MG63 (cell line): ENCODE results near the gene SLC4A9. TPM values are rescaled to one million over a fixed set of nuclear protein-coding genes. Genes with fewer than 3 reads are reported as not detected.
A peak's percentile ranks its signal among the peaks of the same experiment; 100 is the strongest.
"Not testable (repeated sequence)": the region's sequence is repeated elsewhere in the genome, so short reads cannot be mapped to it uniquely, and the experiment has no call there.

ENCODE experiments used
- DNase-seq: peaks from one replicate; pipeline ENCODE4 v3.0.0-alpha.2; 2020
- H3K27me3 ChIP-seq: fragments of 250-450 bp; sonication (Bioruptor Pico); 2 replicates; pipeline ENCODE4 v1.5.1; 2020; ENCODE audit warnings: mild to moderate bottlenecking, moderate library complexity
- H3K36me3 ChIP-seq: fragments of 250-450 bp; sonication (Bioruptor Pico); 2 replicates; pipeline ENCODE4 v1.5.1; 2020; ENCODE audit warnings: mild to moderate bottlenecking, moderate library complexity
- H3K4me3 ChIP-seq: fragments of 250-450 bp; sonication (Bioruptor Pico); 2 replicates; pipeline ENCODE4 v1.5.1; 2020; ENCODE audit warnings: mild to moderate bottlenecking, moderate library complexity
- H3K9me3 ChIP-seq: fragments of 250-450 bp; sonication (Bioruptor Pico); 2 replicates; pipeline ENCODE4 v1.5.1; 2020; ENCODE audit warnings: mild to moderate bottlenecking, moderate library complexity
- total RNA-seq: library from RNA; depleted of rRNA; stranded (reverse); fragments of >200 nt; shearing (Covaris generic); gene quantifications from 2 replicates; pipeline ENCODE4 v1.2.3, GENCODE V29; 2014; ENCODE audit warnings: low replicate concordance

Gene SLC4A9
- total RNA-seq, 1 experiment from 2014 or later: not detected

DNA sequence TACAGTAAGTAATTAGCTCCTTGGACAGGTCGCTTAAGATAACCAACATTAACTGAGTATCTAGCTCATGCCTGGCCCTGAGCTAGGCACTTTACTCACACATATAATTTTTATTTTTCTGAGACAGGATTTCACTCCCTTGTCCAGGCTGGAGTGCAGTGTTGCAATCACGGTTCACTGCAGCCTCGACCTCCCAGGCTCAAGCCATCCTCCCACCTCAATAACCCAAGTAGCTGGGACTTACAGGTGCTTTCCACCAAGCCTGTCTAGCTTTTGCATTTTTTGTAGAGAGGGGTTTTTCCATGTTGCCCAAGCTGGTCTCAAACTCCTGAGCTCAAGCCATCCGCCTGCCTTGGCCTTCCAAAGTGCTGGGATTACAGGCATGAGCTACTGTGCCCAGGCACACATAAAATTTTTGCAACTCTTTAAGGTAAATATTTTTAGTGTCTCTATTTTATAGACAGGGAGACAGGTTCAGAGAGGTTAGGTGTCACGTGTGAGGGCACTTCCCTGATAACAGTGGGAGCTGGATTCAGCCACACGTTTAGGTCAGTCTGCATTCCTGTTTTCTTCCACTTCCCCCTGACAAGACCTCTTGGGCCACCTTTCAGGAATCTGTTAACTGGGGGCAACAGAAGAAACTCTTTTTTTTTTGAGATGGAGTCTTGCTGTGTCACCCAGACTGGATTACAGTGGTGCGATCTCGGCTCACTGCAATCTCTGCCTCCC, 31.8 kb upstream of the SLC4A9 start:
- peaks cover 19% of the 10 kb centered on the region for H3K36me3 ChIP-seq
- DNase-seq: no peak
- H3K9me3 ChIP-seq: no peaks in the 10 kb centered on the region
- H3K4me3 ChIP-seq: no peak overlapping the region
- H3K27me3 ChIP-seq: no peaks in the 10 kb centered on the region

DNA sequence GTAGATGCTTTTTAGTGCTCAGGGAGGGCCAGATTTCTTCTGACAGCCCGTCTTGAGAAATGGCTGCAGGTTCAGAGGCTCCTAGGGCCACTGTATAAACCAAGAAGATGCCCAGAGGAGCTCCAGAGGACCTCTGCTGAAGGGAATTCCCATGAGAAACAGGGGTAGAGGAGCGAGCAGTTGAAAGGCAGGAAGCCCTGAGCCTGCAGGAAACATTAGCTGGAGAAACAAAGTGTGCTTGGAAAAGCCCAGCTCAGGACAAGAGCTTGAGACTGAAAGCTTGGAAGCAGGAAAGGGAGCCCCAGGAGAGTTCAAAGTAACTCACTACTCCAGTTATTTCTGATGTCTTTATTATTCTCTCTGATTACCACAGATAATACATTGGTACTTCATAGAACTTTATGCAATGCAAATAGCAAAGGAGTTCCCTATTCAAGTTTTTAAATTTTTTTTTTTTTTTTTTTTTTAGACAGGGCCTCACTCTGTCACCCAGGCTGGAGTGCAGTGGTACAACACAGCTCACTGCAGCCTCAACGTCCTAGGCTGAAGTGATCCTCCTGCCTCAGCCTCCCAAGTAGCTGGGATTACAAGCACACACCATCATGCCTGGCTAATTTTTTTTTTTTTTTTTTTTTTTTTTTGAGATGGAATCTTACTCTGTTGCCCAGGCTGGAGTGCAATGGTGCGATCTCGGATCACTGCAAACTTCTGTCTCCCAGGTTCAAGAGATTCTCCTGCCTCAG, 30.1 kb upstream of the SLC4A9 start:
- Histone ChIP-seq H3K4me3 (no peak overlapping the region), H3K27me3 (no peaks in the 10 kb centered on the region), H3K9me3 (no peaks in the 10 kb centered on the region), H3K36me3 (peaks cover 36% of the 10 kb centered on the region)
- no peak for DNase-seq

DNA sequence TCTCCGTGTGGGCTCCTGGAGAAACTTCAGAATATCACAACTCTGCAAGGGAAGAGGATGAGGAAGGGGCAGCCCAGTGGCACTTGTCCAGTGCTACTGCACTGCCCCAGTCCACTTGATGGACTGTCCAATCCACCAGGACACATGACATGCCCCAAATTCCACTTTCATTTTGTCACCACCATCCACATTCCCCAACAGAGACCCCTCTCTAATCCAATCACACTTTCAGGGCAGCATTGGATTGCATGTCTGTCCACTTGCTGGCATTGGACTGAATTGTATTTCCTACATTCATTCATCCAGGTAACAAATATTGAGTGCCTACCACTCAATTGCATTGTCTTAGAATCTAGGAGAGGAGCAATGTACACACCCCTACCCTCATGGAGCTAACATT, 28.4 kb upstream of the SLC4A9 start:
- no peaks in the 10 kb centered on the region for H3K27me3 ChIP-seq
- no peak for DNase-seq

DNA sequence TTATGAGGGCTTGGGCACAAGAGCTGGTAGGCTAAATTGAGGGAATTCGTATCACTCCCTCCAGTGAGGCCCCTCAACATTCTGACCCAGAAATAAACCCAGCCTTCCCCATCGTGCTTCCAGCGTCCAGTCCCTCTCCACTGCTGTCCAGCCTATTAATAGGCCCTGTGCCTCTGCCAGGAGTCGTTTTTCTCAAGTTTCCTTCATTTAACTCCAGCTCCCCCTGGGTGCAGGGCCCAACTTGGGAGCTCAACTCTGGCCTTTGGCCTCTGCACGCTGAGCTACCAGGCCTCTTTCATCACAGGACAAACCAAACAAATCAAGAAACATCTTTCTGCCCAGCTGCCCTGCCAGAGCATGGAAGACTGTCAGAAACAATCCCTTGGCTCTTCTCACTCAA, 23.6 kb upstream of the SLC4A9 start:
- Histone ChIP-seq H3K27me3 (no peaks in the 10 kb centered on the region), H3K9me3 (no peaks in the 10 kb centered on the region), H3K36me3 (peaks cover 92% of the 10 kb centered on the region), H3K4me3 (no peak overlapping the region)
- DNase-seq: peak; percentile 31

More for the DNA sequence above, 28.4 kb upstream of the SLC4A9 start:
- Histone ChIP-seq H3K36me3 (peaks cover 50% of the 10 kb centered on the region), H3K4me3 (no peak overlapping the region), H3K9me3 (no peaks in the 10 kb centered on the region)

DNA sequence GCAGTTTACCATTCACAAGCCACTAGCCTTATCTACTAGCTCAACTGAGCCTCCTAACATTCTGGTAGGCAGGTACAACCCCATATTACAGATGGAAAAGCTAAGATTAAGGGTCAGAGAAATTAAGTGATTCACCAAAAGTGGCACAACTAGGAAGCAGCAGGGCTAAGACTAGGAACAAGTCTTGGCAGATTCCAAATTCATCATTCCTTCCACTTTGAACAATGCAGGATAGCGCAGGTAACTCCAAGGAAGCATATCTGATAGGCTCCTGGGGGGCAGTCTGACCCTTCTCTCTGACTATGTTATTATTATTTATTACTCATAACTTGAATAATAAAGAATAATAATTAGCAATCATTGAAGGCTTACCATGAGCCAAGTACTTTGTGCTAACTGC, 22.1 kb upstream of the SLC4A9 start:
- Histone ChIP-seq H3K36me3 (peaks cover 93% of the 10 kb centered on the region), H3K9me3 (no peaks in the 10 kb centered on the region), H3K4me3 (no peak overlapping the region), H3K27me3 (no peaks in the 10 kb centered on the region)
- DNase-seq: no peak

DNA sequence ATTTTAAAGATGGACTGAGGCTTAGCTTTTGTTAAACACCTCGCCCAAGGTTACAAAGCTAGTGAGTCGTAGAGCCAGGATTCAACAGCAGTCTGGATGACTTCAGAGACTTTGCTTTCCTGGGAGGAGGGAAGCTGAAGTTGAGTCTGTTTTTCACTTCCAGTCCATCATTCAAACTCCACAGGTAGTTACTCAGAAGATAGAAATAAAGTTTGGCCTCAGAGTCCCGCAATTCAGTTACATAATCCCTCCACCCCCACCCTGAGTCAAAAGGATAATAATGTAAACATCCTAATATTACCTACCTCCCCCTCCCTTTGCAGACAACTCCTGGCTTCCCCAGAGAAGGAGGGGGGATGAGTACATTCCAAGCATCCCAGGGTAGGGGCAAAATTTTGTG, 21.7 kb upstream of the SLC4A9 start:
- Histone ChIP-seq H3K4me3 (no peak overlapping the region), H3K27me3 (no peaks in the 10 kb centered on the region), H3K9me3 (no peaks in the 10 kb centered on the region), H3K36me3 (peaks cover 93% of the 10 kb centered on the region)
- DNase-seq: peak; percentile 54

DNA sequence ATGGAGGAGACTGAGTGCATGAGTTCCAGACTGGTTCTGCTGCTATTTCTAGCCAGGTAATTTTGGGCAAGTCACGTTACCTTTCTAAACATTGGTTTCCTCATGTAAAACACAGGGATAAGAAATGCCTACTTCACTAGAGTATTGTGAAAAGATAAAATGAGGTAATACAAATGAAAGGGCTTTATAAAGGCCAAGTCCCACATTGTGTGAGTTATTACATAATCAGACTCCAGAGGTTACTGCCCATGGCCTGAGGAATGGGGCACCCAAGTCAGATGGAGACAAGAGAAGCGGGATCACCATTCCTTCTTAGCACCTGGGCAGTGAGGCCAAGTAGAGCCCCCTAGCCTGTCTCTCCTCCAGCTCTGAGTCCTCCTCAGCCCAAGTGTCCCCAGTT, 21.1 kb upstream of the SLC4A9 start:
- Histone ChIP-seq H3K27me3 (no peaks in the 10 kb centered on the region), H3K9me3 (no peaks in the 10 kb centered on the region), H3K36me3 (peaks cover 93% of the 10 kb centered on the region), H3K4me3 (no peak overlapping the region)
- no peak for DNase-seq

DNA sequence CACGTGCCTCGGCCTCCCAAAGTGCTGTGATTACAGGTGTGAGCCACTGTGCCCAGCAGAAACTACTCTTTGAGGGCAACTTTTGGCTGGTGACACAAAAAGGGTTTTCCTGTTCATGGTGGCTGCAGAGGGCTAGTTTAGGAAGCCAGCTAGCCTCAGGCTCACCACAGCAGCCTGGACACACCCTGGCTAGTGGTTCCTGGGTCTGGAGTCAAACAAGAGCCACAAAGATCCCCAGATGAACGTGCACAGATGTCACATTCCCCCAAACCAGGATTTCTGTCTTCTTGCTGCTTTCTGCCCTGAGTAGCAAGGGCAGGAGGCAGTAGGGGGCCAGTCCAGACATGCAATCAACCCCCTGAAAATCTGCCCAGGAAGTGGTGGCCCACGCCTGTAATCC, 20.4 kb upstream of the SLC4A9 start:
- Histone ChIP-seq H3K36me3 (peaks cover 92% of the 10 kb centered on the region), H3K9me3 (no peaks in the 10 kb centered on the region), H3K4me3 (no peak overlapping the region), H3K27me3 (no peaks in the 10 kb centered on the region)
- no peak for DNase-seq

DNA sequence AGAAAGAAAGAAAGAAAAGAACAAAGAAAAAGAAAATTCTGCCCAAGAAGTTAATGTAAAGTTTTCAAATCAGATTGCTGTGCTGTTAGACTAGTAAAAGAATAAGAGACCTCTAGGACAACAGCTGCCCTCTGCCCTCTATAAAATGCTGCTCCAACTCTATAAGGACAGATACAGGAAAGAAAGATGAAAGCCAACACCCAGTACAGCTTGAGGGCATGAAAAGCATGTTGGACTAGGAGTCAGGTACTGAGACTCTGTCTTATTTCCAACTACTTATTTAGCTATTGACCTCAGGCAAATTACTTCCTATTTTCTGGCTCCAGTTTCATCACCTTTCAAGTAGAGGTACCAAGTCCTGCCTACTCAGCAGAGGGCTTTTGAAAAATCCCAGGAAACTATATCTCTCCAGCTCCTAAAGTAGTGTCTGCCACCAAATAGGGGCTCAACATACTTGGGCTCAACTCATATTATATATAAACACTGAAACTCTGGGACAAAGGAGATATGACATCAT, 19.3 kb upstream of the SLC4A9 start:
- H3K9me3 ChIP-seq: no peaks in the 10 kb centered on the region
- DNase-seq: no peak
- H3K36me3 ChIP-seq: peaks cover 94% of the 10 kb centered on the region
- no peak overlapping the region for H3K4me3 ChIP-seq
- H3K27me3 ChIP-seq: no peaks in the 10 kb centered on the region

DNA sequence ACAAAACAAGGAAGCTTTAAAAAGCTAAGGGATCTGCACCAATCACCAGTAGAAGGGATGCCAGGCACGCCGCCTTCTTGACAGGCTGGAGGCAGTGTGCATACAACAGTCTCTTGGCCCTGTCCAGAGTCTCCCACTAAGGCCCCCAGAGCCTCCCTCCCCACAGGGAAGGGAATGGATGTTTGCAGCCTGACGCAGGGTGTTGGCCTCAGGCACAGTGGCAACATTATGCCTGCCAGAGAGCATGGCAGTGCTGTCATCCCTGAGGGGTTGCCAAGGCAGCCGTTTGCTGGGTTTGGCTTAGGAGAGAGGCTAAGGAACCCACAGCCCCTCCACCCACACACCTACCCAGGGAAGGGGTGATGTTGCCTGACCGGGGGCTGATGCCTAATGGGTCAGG, 18.4 kb upstream of the SLC4A9 start:
- H3K36me3 ChIP-seq: peaks cover 86% of the 10 kb centered on the region
- no peak overlapping the region for H3K4me3 ChIP-seq
- H3K9me3 ChIP-seq: no peaks in the 10 kb centered on the region
- peak; percentile 97 for DNase-seq
- no peaks in the 10 kb centered on the region for H3K27me3 ChIP-seq

DNA sequence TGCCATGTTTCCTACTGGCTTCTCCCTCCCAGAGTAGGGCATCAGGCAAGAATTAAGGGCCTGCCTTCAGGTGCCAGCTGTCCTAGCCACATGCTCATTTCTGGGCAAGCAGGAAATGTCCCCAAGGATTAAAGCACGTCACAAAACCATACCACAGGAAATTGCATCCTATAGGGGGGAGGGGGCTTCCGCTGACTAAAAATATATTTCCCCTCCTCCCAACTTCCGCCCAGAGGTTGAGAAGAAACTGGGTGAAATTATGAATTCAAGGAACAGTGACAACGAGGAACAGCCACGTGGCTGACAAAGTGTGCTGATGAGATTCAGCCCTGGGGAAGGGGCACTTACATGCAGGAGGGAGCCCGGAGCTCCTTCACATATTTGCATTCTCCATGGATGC, 17.7 kb upstream of the SLC4A9 start:
- no peaks in the 10 kb centered on the region for H3K27me3 ChIP-seq
- H3K36me3 ChIP-seq: peaks cover 81% of the 10 kb centered on the region
- no peaks in the 10 kb centered on the region for H3K9me3 ChIP-seq
- no peak overlapping the region for H3K4me3 ChIP-seq
- no peak for DNase-seq

DNA sequence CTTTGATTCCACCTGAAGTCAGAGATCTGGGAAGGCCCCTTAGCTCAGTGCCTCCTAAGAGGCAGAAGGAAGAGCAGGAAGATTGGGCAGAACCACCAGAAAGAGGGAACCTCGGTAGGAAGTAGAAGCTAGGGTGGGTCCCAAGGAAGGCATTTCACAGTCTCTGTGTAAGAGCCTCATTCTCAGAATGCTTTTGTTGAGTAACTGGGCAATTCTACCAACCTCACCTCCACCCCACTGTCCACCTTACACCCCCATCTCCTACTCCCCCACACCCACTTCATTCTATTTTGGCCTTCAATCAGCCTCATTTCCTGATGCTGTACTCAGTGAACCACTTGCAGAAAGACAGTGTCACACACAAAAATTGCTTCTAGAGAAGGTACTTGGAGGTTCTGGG, 17.1 kb upstream of the SLC4A9 start:
- Histone ChIP-seq H3K4me3 (no peak overlapping the region), H3K27me3 (no peaks in the 10 kb centered on the region), H3K36me3 (peaks cover 75% of the 10 kb centered on the region), H3K9me3 (no peaks in the 10 kb centered on the region)
- DNase-seq: no peak

DNA sequence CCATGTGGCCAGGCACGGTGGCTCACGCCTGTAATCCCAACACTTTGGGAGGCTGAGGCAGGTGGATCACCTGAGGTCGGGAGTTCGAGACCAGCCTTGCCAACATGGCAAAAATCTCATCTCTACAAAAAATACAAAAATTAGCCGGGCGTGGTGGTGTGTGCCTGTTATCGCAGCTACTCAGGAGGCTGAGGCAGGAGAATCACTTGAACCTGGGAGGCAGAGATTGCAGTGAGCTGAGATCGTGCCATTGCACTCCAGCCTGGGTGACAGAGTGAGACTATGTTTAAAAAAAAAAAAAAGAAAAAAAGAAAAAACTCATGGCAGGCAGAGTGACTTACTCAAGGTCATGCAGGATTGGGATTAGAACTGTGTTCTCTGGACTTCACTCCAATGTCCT, 16.1 kb upstream of the SLC4A9 start:
- H3K4me3 ChIP-seq, DNase-seq, H3K9me3 ChIP-seq, H3K27me3 ChIP-seq: not testable (repeated sequence)
- peaks cover 65% of the 10 kb centered on the region for H3K36me3 ChIP-seq

DNA sequence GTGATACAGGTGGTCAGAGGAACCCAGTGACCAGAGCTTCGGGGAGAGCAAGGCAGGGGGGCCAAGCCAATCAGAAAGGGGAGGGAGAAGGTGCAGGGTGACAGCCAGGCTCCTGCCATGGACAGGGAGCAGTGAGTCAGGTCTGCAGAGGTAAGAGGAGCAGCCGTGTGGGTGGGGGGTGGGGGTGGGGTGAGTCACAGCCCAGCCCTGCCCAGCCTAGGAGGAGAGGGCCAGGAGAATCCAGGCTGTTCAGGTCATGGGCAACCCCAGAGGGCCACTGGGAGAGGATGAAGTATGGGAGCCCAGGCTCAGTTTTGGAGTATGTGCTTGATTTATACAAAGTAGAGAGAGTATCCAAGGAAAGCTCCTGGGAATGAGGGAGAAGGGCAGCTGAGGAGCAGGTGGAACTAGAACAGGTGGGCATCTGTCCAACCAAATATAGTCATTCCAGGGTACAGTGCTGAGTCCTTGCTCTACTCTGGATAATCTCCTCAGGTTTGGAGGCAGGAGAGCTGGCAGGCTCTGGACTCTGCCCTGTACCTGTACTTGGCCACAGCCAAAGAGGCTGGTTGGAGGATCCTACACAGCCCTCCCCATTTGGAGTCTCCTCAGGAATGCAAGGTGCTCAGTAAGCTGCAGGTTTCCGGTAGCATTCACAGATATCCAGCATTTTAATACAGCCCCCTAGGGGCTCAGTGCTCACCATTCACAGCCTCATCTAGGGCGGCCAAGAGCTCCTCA, 15.1 kb upstream of the SLC4A9 start:
- H3K9me3 ChIP-seq: no peaks in the 10 kb centered on the region
- DNase-seq: peak; percentile 70
- peak overlapping the region; percentile 72 for H3K4me3 ChIP-seq
- no peaks in the 10 kb centered on the region for H3K27me3 ChIP-seq
- peaks cover 55% of the 10 kb centered on the region for H3K36me3 ChIP-seq

DNA sequence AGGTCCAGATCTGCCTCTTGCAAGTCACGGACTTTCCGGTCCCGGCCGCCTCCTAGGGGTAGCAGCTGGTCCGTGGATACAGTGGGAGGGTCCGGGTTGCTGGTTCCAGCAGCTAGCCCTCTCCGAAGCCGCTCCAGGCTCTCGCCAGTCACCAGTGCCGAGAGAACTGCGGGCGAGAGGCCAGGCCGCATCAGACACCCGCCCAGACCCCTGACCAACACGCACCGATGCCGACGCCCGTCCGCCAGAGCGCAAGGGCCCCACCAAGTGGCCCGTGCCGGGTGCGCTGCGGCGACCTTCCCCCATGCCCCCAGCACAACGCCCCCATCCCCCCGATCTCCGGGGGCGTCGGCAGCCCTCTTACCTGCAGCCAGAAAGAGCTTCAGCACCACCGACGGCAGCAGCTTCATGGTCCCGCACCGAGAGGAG, 14.1 kb upstream of the SLC4A9 start:
- peak; percentile 85 for DNase-seq
- peaks cover 47% of the 10 kb centered on the region for H3K36me3 ChIP-seq

DNA sequence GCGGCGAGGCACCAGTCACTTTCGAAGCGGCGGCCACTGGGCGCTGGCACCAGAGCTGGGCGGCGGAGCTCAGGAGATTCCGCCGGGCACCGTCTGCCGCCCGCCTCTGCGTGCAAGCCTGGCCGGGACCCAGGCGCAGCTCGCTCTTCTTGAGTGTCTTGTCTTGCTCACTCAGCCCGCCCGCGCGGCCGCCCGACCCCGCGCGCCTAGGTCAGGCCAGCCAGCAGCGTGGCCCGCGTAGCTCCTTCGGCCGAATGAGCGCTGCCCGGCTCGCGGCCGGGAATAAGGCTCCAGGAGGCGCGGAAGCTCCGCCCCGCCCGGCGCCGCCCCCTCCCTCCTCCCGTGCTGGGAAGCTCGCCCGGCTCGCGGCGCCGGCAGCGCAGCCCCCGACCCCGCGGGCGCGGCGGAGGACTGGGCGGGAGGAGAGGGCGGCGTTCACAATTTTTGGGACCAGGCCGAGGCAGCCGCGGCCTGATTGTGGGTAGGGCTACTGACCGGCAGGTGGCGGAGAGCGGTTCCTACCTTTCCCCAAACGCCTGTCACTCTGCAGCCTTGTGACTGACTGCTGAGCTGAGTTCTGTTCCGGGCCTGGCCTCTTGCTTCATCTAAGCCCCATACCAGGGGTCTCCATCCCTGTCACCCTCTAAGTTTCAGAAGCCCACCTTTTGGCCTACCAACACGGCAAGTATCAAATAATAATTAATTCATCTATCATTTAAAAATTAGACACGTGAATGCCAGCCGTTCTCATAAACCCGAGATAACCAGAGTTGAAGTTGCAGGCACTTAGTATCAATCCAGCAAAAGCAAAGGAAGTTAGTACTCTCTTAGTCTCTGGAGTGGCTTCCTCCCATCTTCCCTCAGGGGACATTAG, 13.4 kb upstream of the SLC4A9 start, which contains the start of gene HBEGF:
HBEGF (minus strand) TSS at position 256 of the 874 bp plus-strand sequence. CDS start 275 bp downstream, outside the sequence.
- DNase-seq: peak; percentile 89
- Histone ChIP-seq H3K4me3 (peak within 1 kb of the TSS; percentile 72), H3K36me3 (peaks cover 41% of the 10 kb centered on the region), H3K27me3 (no peaks in the 10 kb centered on the region), H3K9me3 (no peaks in the 10 kb centered on the region)

More for the DNA sequence above, 14.1 kb upstream of the SLC4A9 start:
- Histone ChIP-seq H3K9me3 (no peaks in the 10 kb centered on the region), H3K4me3 (peak overlapping the region; percentile 72), H3K27me3 (no peaks in the 10 kb centered on the region)
